Activated naive CD8-positive, alpha-beta T cell (primary cell): Measurements from ENCODE around the gene SMARCA2.
"Not testable (repeated sequence)": the region's sequence is repeated elsewhere in the genome, so short reads cannot be mapped to it uniquely, and the experiment has no call there.

Source experiments
- H3K27ac Mint-ChIP-seq: one replicate; pipeline ENCODE4 v1.8.0; 2021; ENCODE audit warnings: mixed read lengths
- H3K27me3 Mint-ChIP-seq: one replicate; pipeline ENCODE4 v1.8.0; 2021; ENCODE audit warnings: mixed read lengths
- H3K36me3 Mint-ChIP-seq: one replicate; pipeline ENCODE4 v1.8.0; 2021; ENCODE audit warnings: mixed read lengths
- H3K4me1 Mint-ChIP-seq: one replicate; pipeline ENCODE4 v1.8.0; 2021; ENCODE audit warnings: low read depth, mixed read lengths
- H3K4me3 Mint-ChIP-seq: one replicate; pipeline ENCODE4 v1.8.0; 2021; ENCODE audit warnings: mild to moderate bottlenecking, mixed read lengths
- H3K9me3 Mint-ChIP-seq: one replicate; pipeline ENCODE4 v1.8.0; 2021; ENCODE audit warnings: low read depth, mixed read lengths

SMARCA2 gene

DNA sequence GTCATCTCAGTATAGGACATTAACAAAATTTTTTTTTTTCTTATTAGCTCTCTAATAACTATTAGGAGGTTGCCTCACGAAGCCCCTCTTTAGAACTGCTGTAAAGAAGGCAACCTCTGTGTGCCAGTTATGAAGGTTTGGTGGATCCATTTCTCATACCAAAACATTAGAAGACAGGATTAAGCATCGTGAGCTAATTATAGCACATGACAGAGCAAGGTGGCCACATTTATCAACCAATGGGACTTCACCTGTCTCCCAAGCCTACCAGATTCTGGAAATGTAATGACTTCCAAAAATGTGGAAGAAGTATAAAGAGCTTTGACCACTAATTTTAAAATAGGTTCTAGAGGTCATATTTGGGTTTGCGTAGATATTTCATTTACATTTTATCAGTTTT lies 107.2 kb downstream of the SMARCA2 start:
- H3K36me3 Mint-ChIP-seq = peaks cover 16% of the 10 kb centered on the region
- peaks cover 31% of the 10 kb centered on the region for H3K4me1 Mint-ChIP-seq
- H3K4me3 Mint-ChIP-seq = no peak overlapping the region
- H3K9me3 Mint-ChIP-seq = no peaks in the 10 kb centered on the region
- H3K27ac Mint-ChIP-seq = no peak overlapping the region
- H3K27me3 Mint-ChIP-seq = no peaks in the 10 kb centered on the region

DNA sequence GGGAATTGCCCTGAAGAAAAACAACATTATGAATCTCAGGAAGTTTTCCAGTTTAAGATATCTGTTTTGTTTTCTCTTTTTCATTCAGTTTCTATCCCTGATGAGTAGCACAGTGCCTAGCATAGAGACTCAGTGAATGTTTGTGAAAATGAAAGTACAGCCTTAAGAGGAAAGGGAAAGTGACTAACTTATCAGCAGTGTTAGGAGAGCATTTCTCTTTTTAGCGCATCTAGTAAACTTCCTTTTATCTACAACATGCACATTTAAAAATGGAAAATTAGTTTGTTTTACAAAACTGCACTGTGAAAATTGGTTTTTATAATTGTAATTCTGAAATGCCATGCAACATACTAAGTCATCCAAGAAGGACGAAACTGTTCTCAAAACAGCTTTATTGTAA lies 110.8 kb downstream of the SMARCA2 start:
- Mint-ChIP-seq H3K36me3 (peaks cover 15% of the 10 kb centered on the region), H3K4me3 (peak overlapping the region; percentile 58), H3K9me3 (no peaks in the 10 kb centered on the region), H3K27ac (peak overlapping the region; percentile 90), H3K4me1 (peaks cover 39% of the 10 kb centered on the region), H3K27me3 (no peaks in the 10 kb centered on the region)

GRCh38 chr9:2126331-2126803 lies 111.2 kb downstream of the SMARCA2 start:
- Mint-ChIP-seq H3K4me1 (peaks cover 43% of the 10 kb centered on the region), H3K4me3 (peak overlapping the region; percentile 58), H3K27ac (peak overlapping the region; percentile 90), H3K36me3 (peaks cover 14% of the 10 kb centered on the region), H3K27me3 (no peaks in the 10 kb centered on the region), H3K9me3 (no peaks in the 10 kb centered on the region)

- Mint-ChIP-seq H3K4me1 (peaks cover 49% of the 10 kb centered on the region), H3K36me3 (peaks cover 14% of the 10 kb centered on the region), H3K9me3 (no peaks in the 10 kb centered on the region), H3K27me3 (no peaks in the 10 kb centered on the region), H3K4me3 (no peak overlapping the region), H3K27ac (peak overlapping the region; percentile 76)
Observed at GRCh38 chr9:2127486-2127885, 112.3 kb downstream of the SMARCA2 start.

DNA sequence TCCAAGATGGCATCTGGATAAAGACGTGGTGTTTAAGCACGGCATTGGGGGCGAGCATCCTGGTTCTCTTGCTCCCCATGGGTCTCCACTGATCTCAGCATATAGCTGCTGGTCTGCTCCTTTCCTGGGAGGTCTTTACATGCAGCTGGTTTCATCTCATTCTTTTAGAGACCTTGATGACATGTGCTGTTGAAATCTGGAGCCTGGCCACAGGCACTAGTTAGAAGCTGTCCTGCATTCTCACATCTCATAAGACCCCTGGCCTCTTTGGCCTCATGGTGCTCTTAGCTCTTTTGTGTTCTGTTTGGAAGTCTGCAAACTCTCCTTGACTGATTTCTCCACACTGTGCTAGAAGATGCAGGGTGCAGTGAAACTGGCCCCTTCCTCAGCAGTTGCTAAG lies 113.0 kb downstream of the SMARCA2 start:
- H3K9me3 Mint-ChIP-seq = no peaks in the 10 kb centered on the region
- no peaks in the 10 kb centered on the region for H3K27me3 Mint-ChIP-seq
- peaks cover 49% of the 10 kb centered on the region for H3K4me1 Mint-ChIP-seq
- no peak overlapping the region for H3K4me3 Mint-ChIP-seq
- H3K36me3 Mint-ChIP-seq = peaks cover 13% of the 10 kb centered on the region
- H3K27ac Mint-ChIP-seq = peak overlapping the region; percentile 75

DNA sequence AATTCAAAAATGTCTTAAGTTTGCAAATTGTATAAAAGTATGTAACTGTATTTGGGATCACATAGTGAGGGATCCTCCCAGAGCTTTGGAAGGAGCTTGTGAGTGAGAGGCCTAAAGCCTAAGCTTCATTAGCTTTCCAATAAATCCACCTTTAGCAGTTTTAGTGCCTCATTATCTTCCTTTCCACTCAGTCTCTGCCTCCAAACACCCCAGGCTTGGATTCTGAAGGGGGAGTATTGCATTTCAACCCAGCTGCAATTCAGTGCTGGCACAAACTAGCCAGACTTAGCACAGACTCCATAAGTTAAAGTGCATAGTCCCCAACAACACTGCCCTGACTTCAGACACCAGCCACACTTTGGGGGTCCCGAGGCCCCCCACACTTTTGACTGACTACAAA lies 113.5 kb downstream of the SMARCA2 start:
- peaks cover 12% of the 10 kb centered on the region for H3K36me3 Mint-ChIP-seq
- no peaks in the 10 kb centered on the region for H3K27me3 Mint-ChIP-seq
- H3K9me3 Mint-ChIP-seq = no peaks in the 10 kb centered on the region
- H3K27ac Mint-ChIP-seq = peak overlapping the region; percentile 10
- H3K4me1 Mint-ChIP-seq = peaks cover 49% of the 10 kb centered on the region
- no peak overlapping the region for H3K4me3 Mint-ChIP-seq

- peaks cover 32% of the 10 kb centered on the region for H3K4me1 Mint-ChIP-seq
- no peak overlapping the region for H3K4me3 Mint-ChIP-seq
- no peaks in the 10 kb centered on the region for H3K27me3 Mint-ChIP-seq
- no peaks in the 10 kb centered on the region for H3K9me3 Mint-ChIP-seq
- peaks cover 18% of the 10 kb centered on the region for H3K36me3 Mint-ChIP-seq
- no peak overlapping the region for H3K27ac Mint-ChIP-seq
Observed at GRCh38 chr9:2130941-2131340, 115.8 kb downstream of the SMARCA2 start.

- no peak overlapping the region for H3K4me3 Mint-ChIP-seq
- H3K36me3 Mint-ChIP-seq = peaks cover 19% of the 10 kb centered on the region
- H3K27ac Mint-ChIP-seq = no peak overlapping the region
- H3K9me3 Mint-ChIP-seq = no peaks in the 10 kb centered on the region
- H3K4me1 Mint-ChIP-seq = peaks cover 27% of the 10 kb centered on the region
- no peaks in the 10 kb centered on the region for H3K27me3 Mint-ChIP-seq
Observed at GRCh38 chr9:2132484-2133082, 117.4 kb downstream of the SMARCA2 start.

- Mint-ChIP-seq H3K27me3 (no peaks in the 10 kb centered on the region), H3K4me1 (peaks cover 29% of the 10 kb centered on the region), H3K27ac (no peak overlapping the region), H3K9me3 (no peaks in the 10 kb centered on the region), H3K36me3 (peaks cover 21% of the 10 kb centered on the region), H3K4me3 (no peak overlapping the region)
Observed at GRCh38 chr9:2134391-2134790, 119.2 kb downstream of the SMARCA2 start.

GRCh38 chr9:2138646-2139045 lies 123.5 kb downstream of the SMARCA2 start:
- Mint-ChIP-seq H3K27me3 (no peaks in the 10 kb centered on the region), H3K4me3 (no peak overlapping the region), H3K27ac (peak overlapping the region; percentile 19), H3K4me1 (peaks cover 40% of the 10 kb centered on the region), H3K9me3 (no peaks in the 10 kb centered on the region), H3K36me3 (peaks cover 36% of the 10 kb centered on the region)

DNA sequence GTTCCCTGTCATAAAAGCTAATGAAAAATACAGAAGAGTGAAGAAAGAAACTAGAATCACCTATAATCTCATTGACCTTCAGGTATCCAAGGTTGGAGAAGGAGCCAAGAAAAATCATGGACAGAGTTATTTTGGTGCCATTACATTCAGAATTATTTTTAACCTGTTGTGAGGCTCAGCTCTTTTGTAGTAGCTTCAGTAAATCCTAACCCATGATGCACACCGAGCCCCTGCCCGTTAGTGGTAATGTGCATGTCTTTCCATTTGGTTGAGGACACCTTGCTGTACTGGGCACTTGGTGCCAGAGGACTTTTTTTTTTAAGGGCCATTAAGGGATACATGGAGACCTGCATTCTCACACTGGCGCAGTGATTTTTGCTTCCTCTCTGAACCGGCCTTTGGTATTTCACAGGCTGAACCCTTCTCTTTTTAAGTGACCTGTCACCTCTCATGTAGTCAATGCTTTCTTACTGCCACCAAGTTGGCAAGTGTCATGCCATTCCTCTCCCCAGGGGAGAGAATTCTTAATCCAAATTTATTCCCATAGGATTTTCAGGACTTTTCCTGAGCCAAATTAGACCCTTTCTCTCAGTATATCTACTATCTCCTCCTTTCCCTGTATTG lies 125.6 kb downstream of the SMARCA2 start:
- no peak overlapping the region for H3K4me3 Mint-ChIP-seq
- H3K9me3 Mint-ChIP-seq = no peaks in the 10 kb centered on the region
- H3K27ac Mint-ChIP-seq = peak overlapping the region; percentile 42
- no peaks in the 10 kb centered on the region for H3K27me3 Mint-ChIP-seq
- H3K4me1 Mint-ChIP-seq = peaks cover 53% of the 10 kb centered on the region
- H3K36me3 Mint-ChIP-seq = peaks cover 27% of the 10 kb centered on the region

GRCh38 chr9:2142212-2142611 lies 127.1 kb downstream of the SMARCA2 start:
- no peaks in the 10 kb centered on the region for H3K9me3 Mint-ChIP-seq
- peaks cover 59% of the 10 kb centered on the region for H3K4me1 Mint-ChIP-seq
- no peaks in the 10 kb centered on the region for H3K27me3 Mint-ChIP-seq
- H3K36me3 Mint-ChIP-seq = peaks cover 28% of the 10 kb centered on the region
- H3K27ac Mint-ChIP-seq = peak overlapping the region; percentile 46
- H3K4me3 Mint-ChIP-seq = no peak overlapping the region

GRCh38 chr9:2144619-2145018 lies 129.5 kb downstream of the SMARCA2 start:
- Mint-ChIP-seq H3K36me3 (peaks cover 18% of the 10 kb centered on the region), H3K4me1 (peaks cover 50% of the 10 kb centered on the region), H3K9me3 (no peaks in the 10 kb centered on the region), H3K4me3 (no peak overlapping the region), H3K27me3 (no peaks in the 10 kb centered on the region), H3K27ac (peak overlapping the region; percentile 66)

- Mint-ChIP-seq H3K4me1 (peaks cover 46% of the 10 kb centered on the region), H3K36me3 (peaks cover 13% of the 10 kb centered on the region), H3K27ac (no peak overlapping the region), H3K27me3 (no peaks in the 10 kb centered on the region), H3K9me3 (no peaks in the 10 kb centered on the region), H3K4me3 (no peak overlapping the region)
Observed at GRCh38 chr9:2145746-2146145, 130.6 kb downstream of the SMARCA2 start.

- peaks cover 16% of the 10 kb centered on the region for H3K36me3 Mint-ChIP-seq
- H3K4me1 Mint-ChIP-seq = peaks cover 47% of the 10 kb centered on the region
- not testable (repeated sequence) for H3K9me3 Mint-ChIP-seq, H3K27ac Mint-ChIP-seq, H3K27me3 Mint-ChIP-seq, H3K4me3 Mint-ChIP-seq
Observed at GRCh38 chr9:2146700-2147099, 131.6 kb downstream of the SMARCA2 start.

DNA sequence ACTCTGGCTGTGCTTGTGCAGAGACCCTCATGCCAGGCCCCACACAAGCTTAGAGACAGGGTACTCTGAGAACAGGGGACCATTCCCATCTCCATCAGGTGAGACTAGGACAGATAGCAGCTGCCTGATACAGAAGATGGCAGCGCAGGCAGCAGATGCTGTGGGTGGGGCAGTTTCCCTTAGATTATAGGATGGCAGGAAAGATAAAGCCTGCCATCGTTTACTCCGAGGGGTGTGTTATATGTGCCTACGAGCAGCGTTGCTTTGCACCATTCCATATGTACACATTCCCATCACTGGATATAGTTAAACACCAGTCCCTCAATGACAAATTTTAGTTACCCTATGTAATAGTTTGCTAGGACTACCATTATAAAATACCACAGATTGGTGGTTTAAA lies 135.2 kb downstream of the SMARCA2 start:
- peaks cover 10% of the 10 kb centered on the region for H3K36me3 Mint-ChIP-seq
- H3K4me3 Mint-ChIP-seq = no peak overlapping the region
- H3K27ac Mint-ChIP-seq = no peak overlapping the region
- no peaks in the 10 kb centered on the region for H3K27me3 Mint-ChIP-seq
- peaks cover 40% of the 10 kb centered on the region for H3K4me1 Mint-ChIP-seq
- H3K9me3 Mint-ChIP-seq = no peaks in the 10 kb centered on the region
